Heart right ventricle (tissue), 16 donors: ENCODE results near the gene DCDC2. TPM values are rescaled to one million over a fixed set of nuclear protein-coding genes. Genes with fewer than 3 reads are reported as not detected.

Experiments
- ATAC-seq, 8 donors: fragments of 200-7000 bp; cut with Tn5 transposase; one replicate each; pipeline ENCODE4 v1.9.1; 2020; ENCODE audit warnings: mild to moderate bottlenecking in 8 of 8, moderate library complexity in 8 of 8, moderate number of reproducible peaks in 1 of 8
- DNase-seq, 2 donors: peaks; one replicate each; pipeline ENCODE4 v3.0.0-alpha.2; 2020
- H3K27ac ChIP-seq, 10 donors: fragments of 200-600 bp; sonication (generic) in 2 of 10; one replicate each; pipeline versions ENCODE4 v1.5.0 to v1.8.0; 2020 to 2022; ENCODE audit warnings: mild to moderate bottlenecking in 3 of 10
- H3K27me3 ChIP-seq, 7 donors: fragments of 200-600 bp; one replicate each; pipeline ENCODE4 v1.8.0; 2021 to 2022; ENCODE audit warnings: mild to moderate bottlenecking in 2 of 7
- H3K36me3 ChIP-seq, 9 donors: fragments of 200-600 bp; sonication (generic) in 1 of 9; one replicate each; pipeline versions ENCODE4 v1.5.0 to v1.8.0; 2020 to 2022; ENCODE audit warnings: mild to moderate bottlenecking in 2 of 9
- H3K4me1 ChIP-seq, 9 donors: fragments of 200-600 bp; sonication (generic) in 1 of 9; one replicate each; pipeline versions ENCODE4 v1.5.0 to v1.8.0; 2020 to 2022; ENCODE audit warnings: mild to moderate bottlenecking in 4 of 9
- H3K4me3 ChIP-seq, 10 donors: fragments of 200-600 bp; sonication (generic) in 2 of 10; one replicate each; pipeline versions ENCODE4 v1.5.0 to v1.8.0; 2020 to 2022; ENCODE audit warnings: mild to moderate bottlenecking in 7 of 10, moderate library complexity in 2 of 10
- H3K9me3 ChIP-seq, 11 donors: fragments of 200-600 bp in 10 of 11; sonication (generic) in 2 of 11; one replicate each; pipeline versions ENCODE4 v1.5.0 to v1.8.0; 2013 to 2022; ENCODE audit warnings: mild to moderate bottlenecking in 2 of 11, control low read depth in 1 of 11, moderate library complexity in 1 of 11
- CTCF ChIP-seq, 9 donors: fragments of 200-600 bp; sonication (generic) in 2 of 9; IDR thresholded peaks; one replicate each; pipeline versions ENCODE4 v1.5.0 to v1.8.0; 2021 to 2022; ENCODE audit warnings: antibody characterized with exemption in 9 of 9, mild to moderate bottlenecking in 5 of 9, moderate library complexity in 1 of 9
- WGBS, 2 donors: extraction: QIAGEN DNeasy Blood & Tissue Kit; methylation state at CpG; one replicate each; pipeline ENCODE4 v1.1.7; 2013; ENCODE audit warnings: inconsistent platforms in 1 of 2; 5-methylcytosine and 5-hydroxymethylcytosine counted together
- intact Hi-C, 10 donors: fragments of 100-400 bp; cut with DNase I; formaldehyde crosslinking; loops; one replicate each; pipeline versions ENCODE4 v1.11.1 to v1.14.2; 2022
- polyA plus RNA-seq, 2 donors: library from polyadenylated mRNA; stranded (reverse); fragments of 200-250 nt; gene quantifications; one replicate each; pipeline ENCODE4 v1.2.3, GENCODE V29; 2013
- total RNA-seq, 10 donors: library from RNA; stranded (reverse); fragmentation: NEBNext Ultra II Directional in 3 of 10; extraction: Animal tissue kit (Norgen Biotek cat#: 25700) in 3 of 10; gene quantifications; one replicate each; pipeline versions ENCODE4 v1.2.1 to v1.2.4, GENCODE V29; 2021 to 2023
- donor health status: Arrhythmogenic right ventricular cardiomyopathy.
- donor health status: ischemic (EF 13 %, LVEDD 7.1; RV severe dilation, severe dysfunction).
- donor health status: healthy with polysubstance abuse.
- donor health status: DM: no; HTN: yes; CAD: no.
- donor health status: DM: no; HTN: no; CAD: no.
- donor health status: ischemic (EF 25% LVEDD 6.9; RV normal size, moderate dysfunction).
- donor health status: ischemic (EF 25% LVEDD 5.7; RV mildly dilated, moderate dysfunction).
- donor health status: healthy.
- donor health status: DM: yes; HTN: yes; CAD: no.
- donor health status: Ischemic cardiomyopathy.
- donor health status: ischemic (EF 35%, LVEDD 5.7; RV mildly dilated, moderate dysfunction).
- donor health status: nonischemic (EF 11% LVEDD 7.7; RV severe dilation, severe dysfunction).
- donor health status: DM: yes; HTN: yes; CAD: no.
- donor health status: PGD.
- donor health status: ischemic (EF 29% LVEDD 5.4; RV normal size, mild dysfunction).
- donor health status: nonischemic (EF 23%, LVEDD 6.1; RV moderate dilation, normal function).

The DCDC2 gene
- total and polyA plus RNA-seq, 12 donors = 0.06 TPM; not detected in 11

GRCh38 chr6:24226541-24226940, 131.3 kb downstream of the DCDC2 start:
- no peaks in the 10 kb centered on the region for H3K9me3 ChIP-seq
- peaks cover 0 to 26% (median 6%) of the 10 kb centered on the region in 7 donors for H3K27me3 ChIP-seq
- no peaks in the 10 kb centered on the region for H3K36me3 ChIP-seq
- no peak for TF ChIP-seq CTCF (IDR thresholded peaks at IDR 0.05)
- ATAC-seq (no peak), DNase-seq (no peak)
- no peak overlapping the region for H3K27ac ChIP-seq
- no peak overlapping the region for H3K4me3 ChIP-seq
- H3K4me1 ChIP-seq = peaks cover 0 to 17% (median 0%) of the 10 kb centered on the region in 9 donors
- 74 to 76% methylated on average over 3 of the region's 3 CpGs for WGBS, 2 donors
- intact Hi-C loops = no loop called here

GRCh38 chr6:24225838-24226237, 132.0 kb downstream of the DCDC2 start:
- intact Hi-C loops = no loop called here
- TF ChIP-seq CTCF (IDR thresholded peaks at IDR 0.05) = no peak
- no peak overlapping the region for H3K27ac ChIP-seq
- peaks cover 0 to 17% (median 0%) of the 10 kb centered on the region in 9 donors for H3K4me1 ChIP-seq
- H3K27me3 ChIP-seq = peaks cover 0 to 26% (median 6%) of the 10 kb centered on the region in 7 donors
- WGBS, 2 donors = 92% methylated on average over 2 of the region's 2 CpGs
- H3K4me3 ChIP-seq = no peak overlapping the region
- H3K36me3 ChIP-seq = no peaks in the 10 kb centered on the region
- no peaks in the 10 kb centered on the region for H3K9me3 ChIP-seq
- ATAC-seq (no peak), DNase-seq (no peak)

GRCh38 chr6:24223115-24223919, 134.5 kb downstream of the DCDC2 start:
- H3K4me3 ChIP-seq = no peak overlapping the region
- DNase-seq = no peak
- no peak overlapping the region for H3K27ac ChIP-seq
- ATAC-seq = no peak
- intact Hi-C loops = no loop called here
- no peaks in the 10 kb centered on the region for H3K9me3 ChIP-seq
- no peaks in the 10 kb centered on the region for H3K36me3 ChIP-seq
- H3K27me3 ChIP-seq = peaks cover 0 to 26% (median 0%) of the 10 kb centered on the region in 7 donors
- H3K4me1 ChIP-seq = peaks cover 0 to 4% (median 0%) of the 10 kb centered on the region in 9 donors
- no peak for TF ChIP-seq CTCF (IDR thresholded peaks at IDR 0.05)
- 70 to 72% methylated on average over 7 of the region's 7 CpGs for WGBS, 2 donors

- Histone ChIP-seq H3K27ac (no peak overlapping the region), H3K9me3 (no peaks in the 10 kb centered on the region), H3K36me3 (no peaks in the 10 kb centered on the region), H3K27me3 (peaks cover 0 to 7% (median 0%) of the 10 kb centered on the region in 7 donors), H3K4me1 (no peaks in the 10 kb centered on the region), H3K4me3 (no peak overlapping the region)
- 68 to 82% methylated on average over 3 of the region's 3 CpGs for WGBS, 2 donors
- intact Hi-C loops = no loop called here
- no peak for ATAC-seq
- TF ChIP-seq CTCF (IDR thresholded peaks at IDR 0.05) = no peak
- no peak for DNase-seq
Observed at GRCh38 chr6:24219670-24220069, 138.2 kb downstream of the DCDC2 start.
